Right ventricle myocardium inferior (tissue), 1 donor: ENCODE data around the gene CCDC13. TPM values are rescaled to one million over a fixed set of nuclear protein-coding genes. Genes with fewer than 3 reads are reported as not detected.

Experiments
- ATAC-seq: fragments of 200-7000 bp; cut with Tn5 transposase; one replicate; pipeline ENCODE4 v1.9.1; 2020; ENCODE audit warnings: mild to moderate bottlenecking, moderate library complexity
- DNase-seq: peaks from one replicate; pipeline ENCODE4 v3.0.0; 2021; ENCODE audit errors: missing footprints
- intact Hi-C: fragments of 100-400 bp; cut with DNase I; formaldehyde crosslinking; loops from one replicate; pipeline ENCODE4 v1.11.0; 2022
- total RNA-seq: library from RNA; stranded (reverse); fragmentation: NEBNext Ultra II Directional; extraction: Animal tissue kit (Norgen Biotek cat#: 25700); gene quantifications from one replicate; pipeline ENCODE4 v1.2.1, GENCODE V29; 2021
- donor health status: DM: no; HTN: yes; CAD: no; lungs with severe emphysema.

The CCDC13 gene
- total RNA-seq, 1 donor from 2014 or later = 0.41 TPM

GRCh38 chr3:42729404-42730145 lies 43.5 kb downstream of the CCDC13 start:
- no peak for DNase-seq
- ATAC-seq = peak; percentile 84
- intact Hi-C loops = loop anchor here (1.0 kb wide), 1 partner anchor 10 kb away; no protein-coding TSS in a partner anchor

GRCh38 chr3:42728668-42729364 lies 44.2 kb downstream of the CCDC13 start:
- ATAC-seq = no peak
- DNase-seq = no peak
- intact Hi-C loops = no loop called here

DNA sequence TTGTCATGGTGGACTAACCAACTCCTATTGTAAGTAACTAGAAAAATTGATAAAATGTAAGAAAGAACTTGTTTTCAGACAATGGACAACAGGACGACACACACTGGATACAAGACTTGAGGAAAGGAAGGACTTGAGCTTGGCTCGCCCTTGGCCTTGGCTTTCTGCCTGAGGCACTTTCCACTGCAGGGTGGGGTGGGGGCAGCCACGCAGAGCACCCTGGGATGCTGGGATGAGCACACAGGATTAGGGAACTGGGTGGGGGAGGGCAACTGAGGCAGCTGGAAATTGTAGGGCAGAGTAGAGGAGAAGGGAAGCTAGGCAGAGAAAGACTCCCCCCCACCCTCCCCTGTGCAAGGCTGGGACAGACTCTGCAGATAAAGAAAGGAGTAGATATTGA lies 45.0 kb downstream of the CCDC13 start:
- intact Hi-C loops = no loop called here
- ATAC-seq (peak; percentile 42), DNase-seq (peak; percentile 70)

DNA sequence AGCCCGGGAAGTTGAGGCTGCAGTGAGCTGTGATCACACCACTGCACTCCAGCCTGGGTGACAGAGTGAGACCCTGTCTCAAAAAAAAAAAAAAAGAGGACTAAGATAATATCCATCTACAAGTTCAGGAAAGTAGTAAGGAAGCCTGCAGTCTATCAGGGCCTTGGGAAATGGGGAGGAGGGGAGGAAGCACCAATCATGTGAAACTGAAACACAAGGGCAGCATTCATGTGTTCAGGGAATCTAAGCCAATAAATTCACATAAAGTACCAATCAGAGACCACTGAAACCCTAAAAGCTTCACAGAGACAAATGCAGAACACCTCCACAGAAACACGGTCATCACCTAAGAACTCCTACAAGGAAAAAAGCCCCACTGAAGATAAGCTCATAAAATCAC lies 47.6 kb downstream of the CCDC13 start:
- no peak for DNase-seq
- no peak for ATAC-seq
- intact Hi-C loops = no loop called here

DNA sequence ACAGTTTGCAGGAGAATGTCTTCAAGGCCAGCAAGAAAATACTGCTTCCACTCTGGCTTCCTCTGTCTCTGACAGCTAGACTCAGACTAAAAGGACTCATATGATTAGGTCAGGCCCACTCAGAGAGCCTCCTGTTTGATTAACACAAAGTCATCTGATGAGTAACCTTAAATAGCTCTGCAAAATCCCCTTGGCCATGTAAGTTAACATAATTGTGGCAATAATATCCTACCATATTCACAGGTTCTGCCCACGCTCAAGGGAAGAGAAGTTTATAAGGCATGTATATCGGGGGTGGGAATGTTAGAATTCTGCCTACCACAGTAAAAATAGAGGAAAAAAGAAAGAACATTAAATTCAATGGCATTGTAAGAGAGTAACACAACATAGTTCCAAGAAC lies 49.8 kb downstream of the CCDC13 start:
- no peak for DNase-seq
- no peak for ATAC-seq
- intact Hi-C loops = no loop called here

Other genes starting within 250 kb of the CCDC13 start
- gene SEC22C, start 191.3 kb downstream of the CCDC13 start, total RNA-seq = 23.9 TPM
- gene SS18L2, start 182.4 kb downstream of the CCDC13 start, total RNA-seq = 9.7 TPM
- gene NKTR, start 172.6 kb downstream of the CCDC13 start, total RNA-seq = 21.2 TPM
- gene ZBTB47, start 119.6 kb downstream of the CCDC13 start, total RNA-seq = 80.2 TPM
- gene KLHL40, start 87.7 kb downstream of the CCDC13 start, total RNA-seq = not detected
- 440 TPM for gene HHATL, start 70.5 kb downstream of the CCDC13 start, total RNA-seq
- gene HIGD1A, start 31.2 kb upstream of the CCDC13 start, total RNA-seq = 335 TPM
- gene ACKR2, start 36.2 kb upstream of the CCDC13 start, total RNA-seq = 0.89 TPM
- not detected for gene CYP8B1, start 102.6 kb upstream of the CCDC13 start, total RNA-seq
- gene ZNF662, start 132.9 kb upstream of the CCDC13 start, total RNA-seq = 4.1 TPM
- gene GASK1A, start 206.1 kb upstream of the CCDC13 start, total RNA-seq = 0.92 TPM